Endothelial cell of umbilical vein (primary cell): ENCODE results near the gene MAGOHB. TPM values are rescaled to one million over a fixed set of nuclear protein-coding genes. Genes with fewer than 3 reads are reported as not detected.
"Not testable (repeated sequence)": the region's sequence is repeated elsewhere in the genome, so short reads cannot be mapped to it uniquely, and the experiment has no call there.

ENCODE experiments used
- BruUV-seq: library from RNA; stranded (reverse); fragments of 400-500 nt; replicated peaks from 2 replicates; lab custom pipeline; 2021; lab: Mats Ljungman, UMichigan
- CTCF ChIA-PET: fragments of 300-600, 350-600 bp; sonication (Branson Sonifier 250); formaldehyde crosslinking; loops from one replicate; lab custom pipeline; 2021; ENCODE audit warnings: antibody characterized with exemption, inconsistent platforms; lab: Charles Lee
- POLR2A ChIA-PET: fragments of 300-600, 350-600 bp; sonication (Branson Sonifier 250); formaldehyde crosslinking; loops from one replicate; lab custom pipeline; 2021; ENCODE audit warnings: antibody characterized with exemption, inconsistent platforms; lab: Charles Lee
- DNase-seq: peaks from one replicate; pipeline ENCODE4 v3.0.0-alpha.2; 2011; ENCODE audit warnings: low read depth, low spot score
- FAIRE-seq: peaks from 2 replicates; lab custom pipeline; 2011; peaks lifted over from hg19 to GRCh38; lab: Jason Lieb, UNC
- H2AFZ ChIP-seq: 2 replicates; pipeline ENCODE4 v1.6.0; 2012; ENCODE audit warnings: low read depth, low read length, control low read depth, inconsistent platforms
- H3K27ac ChIP-seq: 2 replicates; pipeline ENCODE4 v1.5.1; 2011; ENCODE audit warnings: low read depth, mild to moderate bottlenecking, control low read depth, low read length, moderate library complexity; ENCODE audit not compliant: insufficient read depth
- H3K27me3 ChIP-seq, 2 experiments: 2 replicates each; pipeline versions ENCODE4 v1.6.0 to v1.6.1; 2011; ENCODE audit warnings: low read length in 2 of 2, mixed read lengths in 1 of 2; ENCODE audit not compliant: control insufficient read depth in 2 of 2, insufficient read depth in 2 of 2
- H3K36me3 ChIP-seq, 2 experiments: 2 replicates in 1 of 2; 3 replicates in 1 of 2; pipeline ENCODE4 v1.5.1; 2011; ENCODE audit warnings: low read length in 2 of 2, mild to moderate bottlenecking in 1 of 2, moderate library complexity in 1 of 2; ENCODE audit not compliant: control insufficient read depth in 2 of 2, insufficient read depth in 2 of 2; ENCODE audit errors: extremely low read depth in 1 of 2
- H3K4me1 ChIP-seq: 3 replicates; pipeline ENCODE4 v1.5.1; 2011; ENCODE audit warnings: mild to moderate bottlenecking, low read length; ENCODE audit not compliant: control insufficient read depth, insufficient read depth; ENCODE audit errors: extremely low read depth
- H3K4me2 ChIP-seq: 2 replicates; pipeline ENCODE4 v1.6.1; 2011; ENCODE audit warnings: low read length, control low read depth, mixed read lengths; ENCODE audit not compliant: insufficient read depth
- H3K4me3 ChIP-seq, 3 experiments: fragments of 200-600 bp in 1 of 3; sonication (generic), shearing (Covaris generic) in 1 of 3; replicated peaks in 1 of 3; 2 replicates each; pipeline ENCODE4 v1.5.1; 2011 to 2016; ENCODE audit warnings: control low read depth in 3 of 3, low read length in 3 of 3, mild to moderate bottlenecking in 2 of 3, inconsistent platforms in 1 of 3, low read depth in 1 of 3, moderate library complexity in 1 of 3; ENCODE audit not compliant: insufficient read depth in 1 of 3
- H3K79me2 ChIP-seq: 2 replicates; pipeline ENCODE4 v1.6.0; 2012; ENCODE audit warnings: low read length, inconsistent platforms; ENCODE audit not compliant: control insufficient read depth, insufficient read depth
- H3K9ac ChIP-seq: replicated peaks from 2 replicates; pipeline ENCODE3; 2011; ENCODE audit warnings: low read length, control low read depth; ENCODE audit not compliant: insufficient read depth; ENCODE audit errors: extremely low read depth
- H3K9me1 ChIP-seq: replicated peaks from 3 replicates; pipeline ENCODE4 v1.6.0; 2011; ENCODE audit warnings: mild to moderate bottlenecking, low read length; ENCODE audit not compliant: control insufficient read depth, insufficient read depth; ENCODE audit errors: extremely low read depth
- H3K9me3 ChIP-seq: replicated peaks from 2 replicates; pipeline ENCODE4 v1.5.1; 2012; ENCODE audit warnings: low read length, inconsistent platforms; ENCODE audit not compliant: control insufficient read depth, insufficient read depth
- H4K20me1 ChIP-seq: replicated peaks from 2 replicates; pipeline ENCODE3; 2011; ENCODE audit warnings: mild to moderate bottlenecking, low read length; ENCODE audit not compliant: control insufficient read depth, insufficient read depth; ENCODE audit errors: extremely low read depth
- EZH2 ChIP-seq: IDR thresholded peaks from 2 replicates; pipeline ENCODE4 v1.6.1; 2012; ENCODE audit warnings: borderline replicate concordance, low read depth, mild to moderate bottlenecking, moderate library complexity, low read length, inconsistent platforms; ENCODE audit not compliant: severe bottlenecking
- FOS ChIP-seq: IDR thresholded peaks from 2 replicates; pipeline ENCODE4 v1.6.1; 2011; ENCODE audit warnings: mild to moderate bottlenecking, low read length, moderate library complexity, borderline replicate concordance; ENCODE audit not compliant: insufficient read depth
- GATA2 ChIP-seq: IDR thresholded peaks from 2 replicates; pipeline ENCODE4 v1.7.0; 2011; ENCODE audit warnings: low read depth, mild to moderate bottlenecking, moderate library complexity, mixed read lengths, low read length; ENCODE audit not compliant: insufficient read length, insufficient read depth
- JUN ChIP-seq: IDR thresholded peaks from 2 replicates; pipeline ENCODE4 v1.6.1; 2011; ENCODE audit warnings: borderline replicate concordance, low read depth; ENCODE audit not compliant: insufficient read length, insufficient read depth
- MYC ChIP-seq: IDR thresholded peaks from one replicate; pipeline ENCODE4 v1.6.1; 2011; ENCODE audit warnings: mild to moderate bottlenecking, low read depth, low read length
- POLR2A ChIP-seq: IDR thresholded peaks from 2 replicates; pipeline ENCODE4 v1.6.1; 2012; ENCODE audit warnings: low read depth, mild to moderate bottlenecking, control low read depth, low read length
- POLR2AphosphoS5 ChIP-seq: IDR thresholded peaks from 2 replicates; pipeline ENCODE4 v1.6.1; 2012; ENCODE audit warnings: low read depth, mild to moderate bottlenecking, control low read depth, low read length, moderate library complexity; ENCODE audit not compliant: insufficient read depth
- dilution Hi-C: fragments of 300-500 bp; cut with MboI; formaldehyde crosslinking; loops from one replicate; pipeline ENCODE4 v1.15.0; 2019; ENCODE audit warnings: low sequenced_read_pairs; ENCODE audit not compliant: extremely low pct_ligation_motif_present
- intact Hi-C: fragments of 100-400 bp; cut with micrococcal nuclease; formaldehyde crosslinking; loops from one replicate; pipeline ENCODE4 v1.10.0; 2022
- polyA plus RNA-seq, 4 experiments: library from polyadenylated mRNA; depleted of rRNA in 3 of 4; stranded (reverse) in 3 of 4; unstranded in 1 of 4; fragments of >200 nt; gene quantifications; 2 replicates each; pipeline versions ENCODE4 v1.2.1 to v1.2.3, GENCODE V29; 2011 to 2012; ENCODE audit warnings: missing spikeins in 1 of 4
- total RNA-seq: library from RNA; stranded (reverse); gene quantifications from 2 replicates; pipeline ENCODE4 v1.2.3, GENCODE V29; 2021
- TF ChIP-seq, protein P1 (sequence below): IDR thresholded peaks from 2 replicates; pipeline ENCODE4 v1.6.1; 2011; ENCODE audit not compliant: insufficient read depth, insufficient read length
- TF ChIP-seq, protein P2 (sequence below), 2 donors: IDR thresholded peaks; 1 replicate in 1 of 2; 2 replicates in 1 of 2; pipeline ENCODE4 v1.5.1; 2011; ENCODE audit warnings: low read length in 2 of 2, mild to moderate bottlenecking in 2 of 2, moderate library complexity in 2 of 2, control low read depth in 1 of 2, inconsistent platforms in 1 of 2, low read depth in 1 of 2; ENCODE audit not compliant: insufficient read depth in 1 of 2; ENCODE audit errors: extremely low read depth in 1 of 2

Gene MAGOHB
- total and polyA plus RNA-seq, 2 donors (not counting 3 experiments of a cell fraction or from before 2014, with no cell fraction given), result 8.9 to 48.3 TPM

DNA sequence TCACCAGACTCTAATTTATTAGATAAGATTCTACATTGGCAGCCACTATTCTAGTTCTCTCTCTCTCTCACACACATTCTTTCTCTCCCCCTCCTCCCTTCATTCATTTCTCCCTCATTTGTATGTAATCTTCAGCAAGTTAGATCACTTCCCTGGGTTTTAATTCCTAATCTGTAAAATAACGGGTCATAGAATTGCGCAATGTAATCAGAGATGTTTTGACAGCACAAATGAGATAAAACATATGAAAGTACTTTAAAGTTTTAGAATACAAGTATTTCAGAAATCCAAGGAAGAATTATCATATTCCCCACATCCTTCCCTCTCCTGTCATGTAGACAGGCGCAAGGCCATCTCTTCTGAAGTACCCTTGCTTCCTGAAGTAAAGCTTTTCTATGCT lies 38.8 kb upstream of the MAGOHB start:
- Histone ChIP-seq H3K9me1 (no peaks in the 10 kb centered on the region), H3K4me1 (no peaks in the 10 kb centered on the region), H3K27me3 (no peaks in the 10 kb centered on the region), H3K9me3 (no peaks in the 10 kb centered on the region), H3K4me3 (no peak overlapping the region), H3K36me3 (no peaks in the 10 kb centered on the region), H2AFZ (no peak overlapping the region), H3K9ac (no peak overlapping the region), H3K27ac (no peak overlapping the region), H3K79me2 (peaks cover 26% of the 10 kb centered on the region), H3K4me2 (no peak overlapping the region), H4K20me1 (no peaks in the 10 kb centered on the region)
- ChIA-PET POLR2A (no interaction called here), CTCF (interaction anchor here (1.1 to 1.2 kb wide), 2 partner anchors 13 to 16 kb away, joined by 3 read pairs; no protein-coding TSS in a partner anchor)
- TF ChIP-seq, protein P1, sequence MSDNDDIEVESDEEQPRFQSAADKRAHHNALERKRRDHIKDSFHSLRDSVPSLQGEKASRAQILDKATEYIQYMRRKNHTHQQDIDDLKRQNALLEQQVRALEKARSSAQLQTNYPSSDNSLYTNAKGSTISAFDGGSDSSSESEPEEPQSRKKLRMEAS, result no peak
- TF ChIP-seq, protein P2, sequence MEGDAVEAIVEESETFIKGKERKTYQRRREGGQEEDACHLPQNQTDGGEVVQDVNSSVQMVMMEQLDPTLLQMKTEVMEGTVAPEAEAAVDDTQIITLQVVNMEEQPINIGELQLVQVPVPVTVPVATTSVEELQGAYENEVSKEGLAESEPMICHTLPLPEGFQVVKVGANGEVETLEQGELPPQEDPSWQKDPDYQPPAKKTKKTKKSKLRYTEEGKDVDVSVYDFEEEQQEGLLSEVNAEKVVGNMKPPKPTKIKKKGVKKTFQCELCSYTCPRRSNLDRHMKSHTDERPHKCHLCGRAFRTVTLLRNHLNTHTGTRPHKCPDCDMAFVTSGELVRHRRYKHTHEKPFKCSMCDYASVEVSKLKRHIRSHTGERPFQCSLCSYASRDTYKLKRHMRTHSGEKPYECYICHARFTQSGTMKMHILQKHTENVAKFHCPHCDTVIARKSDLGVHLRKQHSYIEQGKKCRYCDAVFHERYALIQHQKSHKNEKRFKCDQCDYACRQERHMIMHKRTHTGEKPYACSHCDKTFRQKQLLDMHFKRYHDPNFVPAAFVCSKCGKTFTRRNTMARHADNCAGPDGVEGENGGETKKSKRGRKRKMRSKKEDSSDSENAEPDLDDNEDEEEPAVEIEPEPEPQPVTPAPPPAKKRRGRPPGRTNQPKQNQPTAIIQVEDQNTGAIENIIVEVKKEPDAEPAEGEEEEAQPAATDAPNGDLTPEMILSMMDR (IDR thresholded peaks at IDR 0.05; ENCODE audit: extremely low read depth in 1 of 2, insufficient read depth in 1 of 2, low read depth in 1 of 2, low read length in 2 of 2), result no peak
- TF ChIP-seq FOS (no peak), JUN (no peak), POLR2AphosphoS5 (no peak), GATA2 (no peak), EZH2 (no peak), POLR2A (no peak), MYC (no peak)
- intact Hi-C loops, result no loop called here
- dilution Hi-C loops, result no loop called here
- no TSS peak for BruUV-seq
- DNase-seq (no peak), FAIRE-seq (no peak)

DNA sequence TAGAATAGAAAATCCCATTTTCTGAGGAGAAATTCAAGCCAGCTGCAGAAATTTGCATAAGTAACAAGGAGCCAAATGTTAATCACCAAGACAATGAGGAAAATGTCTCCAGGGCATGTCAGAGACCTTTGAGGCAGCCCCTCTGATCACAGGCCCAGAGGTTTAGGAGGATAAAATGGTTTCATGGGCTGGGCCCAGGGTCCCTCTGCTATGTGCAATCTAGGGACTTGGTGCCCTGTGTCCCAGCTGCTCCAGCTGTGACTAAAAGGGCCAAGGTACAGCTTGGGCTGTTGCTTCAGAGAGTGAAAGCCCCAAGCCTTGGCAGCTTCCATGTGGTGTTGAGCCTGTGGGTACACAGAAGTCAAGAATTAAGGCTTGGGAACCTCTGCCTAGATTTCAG lies 33.2 kb upstream of the MAGOHB start:
- H3K27me3 ChIP-seq, POLR2A ChIA-PET, H4K20me1 ChIP-seq, H3K9ac ChIP-seq, CTCF ChIA-PET, BruUV-seq, H3K27ac ChIP-seq, FAIRE-seq, dilution Hi-C loops, H3K9me3 ChIP-seq, H3K4me3 ChIP-seq, H3K9me1 ChIP-seq, H3K4me2 ChIP-seq, H2AFZ ChIP-seq, H3K36me3 ChIP-seq, DNase-seq: not testable (repeated sequence)
- Histone ChIP-seq H3K4me1 (peaks cover 23% of the 10 kb centered on the region), H3K79me2 (peaks cover 31% of the 10 kb centered on the region)
- intact Hi-C loops, result loop anchor here (10.0 kb wide), 1 partner anchor 612 kb away; the partner anchor contains the start of gene CLEC9A
